Measurements from ENCODE around the gene VPS51.

VPS51 gene

GRCh38 chr11:65057526-65057925, 38.5 kb upstream of the VPS51 start:
- Histone ChIP-seq H4K20me1 (ENCODE audit: insufficient read depth, low read length) (no peaks in the 10 kb centered on the region), H3K27me3 (replicated peaks; ENCODE audit: insufficient read depth, low read length) (no peaks in the 10 kb centered on the region), H3K36me3 (replicated peaks; ENCODE audit: insufficient read depth, low read length) (no peaks in the 10 kb centered on the region), H3K9me3 (replicated peaks; ENCODE audit: insufficient read depth, low read length) (no peaks in the 10 kb centered on the region), H3K4me3 (ENCODE audit: low read length) (no peak overlapping the region), H3K79me2 (ENCODE audit: low read length) (no peaks in the 10 kb centered on the region), H3F3A (ENCODE audit: insufficient read depth, low read length) (peaks cover 11% of the 10 kb centered on the region), H3K9ac (ENCODE audit: low read length) (no peak overlapping the region), H3K9me2 (replicated peaks; ENCODE audit: insufficient read depth, low read length) (no peaks in the 10 kb centered on the region), H2AFZ (ENCODE audit: low read length) (no peak overlapping the region), H3K4me2 (ENCODE audit: low read depth, low read length) (no peak overlapping the region), H3K4me1 (ENCODE audit: low read length) (peaks cover 33% of the 10 kb centered on the region), H3K27ac (ENCODE audit: low read length) (no peak overlapping the region)
- TF ChIP-seq, protein P1, sequence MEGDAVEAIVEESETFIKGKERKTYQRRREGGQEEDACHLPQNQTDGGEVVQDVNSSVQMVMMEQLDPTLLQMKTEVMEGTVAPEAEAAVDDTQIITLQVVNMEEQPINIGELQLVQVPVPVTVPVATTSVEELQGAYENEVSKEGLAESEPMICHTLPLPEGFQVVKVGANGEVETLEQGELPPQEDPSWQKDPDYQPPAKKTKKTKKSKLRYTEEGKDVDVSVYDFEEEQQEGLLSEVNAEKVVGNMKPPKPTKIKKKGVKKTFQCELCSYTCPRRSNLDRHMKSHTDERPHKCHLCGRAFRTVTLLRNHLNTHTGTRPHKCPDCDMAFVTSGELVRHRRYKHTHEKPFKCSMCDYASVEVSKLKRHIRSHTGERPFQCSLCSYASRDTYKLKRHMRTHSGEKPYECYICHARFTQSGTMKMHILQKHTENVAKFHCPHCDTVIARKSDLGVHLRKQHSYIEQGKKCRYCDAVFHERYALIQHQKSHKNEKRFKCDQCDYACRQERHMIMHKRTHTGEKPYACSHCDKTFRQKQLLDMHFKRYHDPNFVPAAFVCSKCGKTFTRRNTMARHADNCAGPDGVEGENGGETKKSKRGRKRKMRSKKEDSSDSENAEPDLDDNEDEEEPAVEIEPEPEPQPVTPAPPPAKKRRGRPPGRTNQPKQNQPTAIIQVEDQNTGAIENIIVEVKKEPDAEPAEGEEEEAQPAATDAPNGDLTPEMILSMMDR (IDR thresholded peaks at IDR 0.05; ENCODE audit: low read length): no peak
- DNase-seq: no peak

- DNase-seq: no peak
- Histone ChIP-seq H3K27ac (ENCODE audit: low read length) (no peak overlapping the region), H3K36me3 (replicated peaks; ENCODE audit: insufficient read depth, low read length) (no peaks in the 10 kb centered on the region), H3K9me3 (replicated peaks; ENCODE audit: insufficient read depth, low read length) (no peaks in the 10 kb centered on the region), H4K20me1 (ENCODE audit: insufficient read depth, low read length) (no peaks in the 10 kb centered on the region), H3K4me2 (ENCODE audit: low read depth, low read length) (no peak overlapping the region), H3F3A (ENCODE audit: insufficient read depth, low read length) (peaks cover 11% of the 10 kb centered on the region), H2AFZ (ENCODE audit: low read length) (no peak overlapping the region), H3K4me3 (ENCODE audit: low read length) (no peak overlapping the region), H3K27me3 (replicated peaks; ENCODE audit: insufficient read depth, low read length) (no peaks in the 10 kb centered on the region), H3K4me1 (ENCODE audit: low read length) (peaks cover 33% of the 10 kb centered on the region), H3K79me2 (ENCODE audit: low read length) (no peaks in the 10 kb centered on the region), H3K9ac (ENCODE audit: low read length) (no peak overlapping the region), H3K9me2 (replicated peaks; ENCODE audit: insufficient read depth, low read length) (no peaks in the 10 kb centered on the region)
- TF ChIP-seq, protein P1 (IDR thresholded peaks at IDR 0.05; ENCODE audit: low read length): no peak
- no peak for TF ChIP-seq EZH2 (optimal IDR thresholded peaks at IDR 0.05; ENCODE audit: low read depth, low read length)
- no peak for TF ChIP-seq EZH2phosphoT487 (IDR thresholded peaks at IDR 0.05; ENCODE audit: low read length)
Observed at GRCh38 chr11:65058012-65058411, 38.0 kb upstream of the VPS51 start.

DNA sequence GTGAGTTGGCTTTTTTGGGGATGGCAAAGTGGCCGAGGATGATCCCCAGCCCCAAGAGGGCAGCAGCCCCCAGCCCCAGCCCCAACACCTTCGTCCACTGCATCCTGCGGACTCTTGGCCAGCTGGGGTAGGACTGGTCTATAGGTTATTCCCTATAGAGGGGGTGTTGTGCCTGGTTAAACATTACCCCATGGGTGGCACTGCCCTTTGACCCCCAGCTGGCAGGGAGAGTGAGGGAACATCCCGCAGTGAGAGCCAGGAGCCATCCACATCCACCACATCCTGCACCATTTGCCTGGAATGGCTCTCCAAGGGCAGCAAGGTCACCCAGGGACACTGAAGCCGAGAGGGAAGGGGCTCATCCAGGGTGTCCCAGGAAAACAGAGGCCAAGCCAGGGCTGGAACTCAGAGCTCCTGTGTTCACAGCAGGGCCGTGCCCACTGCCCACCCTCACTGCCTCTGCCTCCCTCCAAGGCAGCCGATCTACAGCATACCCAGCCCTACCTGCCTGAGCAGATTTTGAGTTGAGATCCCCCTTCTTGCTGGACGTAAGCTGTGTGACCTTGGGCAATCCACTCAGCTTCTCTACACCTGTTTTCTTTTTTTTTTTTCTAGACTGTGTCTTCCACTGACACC, 37.5 kb upstream of the VPS51 start, which contains the start of gene NAALADL1:
Gene NAALADL1 (minus strand): TSS at position 135 of the 636 bp plus-strand sequence. CDS start 32 bp downstream, at position 103.
- Histone ChIP-seq H2AFZ (ENCODE audit: low read length) (no peak within 1 kb of the TSS), H3K4me1 (ENCODE audit: low read length) (peaks cover 33% of the 10 kb centered on the region), H3K4me3 (ENCODE audit: low read length) (no peak within 1 kb of the TSS), H4K20me1 (ENCODE audit: insufficient read depth, low read length) (no peaks in the 10 kb centered on the region), H3K4me2 (ENCODE audit: low read depth, low read length) (no peak within 1 kb of the TSS), H3K27me3 (replicated peaks; ENCODE audit: insufficient read depth, low read length) (no peaks in the 10 kb centered on the region), H3K79me2 (ENCODE audit: low read length) (no peaks in the 10 kb centered on the region), H3F3A (ENCODE audit: insufficient read depth, low read length) (peaks cover 11% of the 10 kb centered on the region), H3K27ac (ENCODE audit: low read length) (no peak within 1 kb of the TSS), H3K36me3 (replicated peaks; ENCODE audit: insufficient read depth, low read length) (no peaks in the 10 kb centered on the region), H3K9me2 (replicated peaks; ENCODE audit: insufficient read depth, low read length) (no peaks in the 10 kb centered on the region), H3K9ac (ENCODE audit: low read length) (no peak within 1 kb of the TSS), H3K9me3 (replicated peaks; ENCODE audit: insufficient read depth, low read length) (no peaks in the 10 kb centered on the region)
- TF ChIP-seq EZH2 (optimal IDR thresholded peaks at IDR 0.05; ENCODE audit: low read depth, low read length) (no peak), EZH2phosphoT487 (IDR thresholded peaks at IDR 0.05; ENCODE audit: low read length) (no peak)
- TF ChIP-seq, protein P1 (IDR thresholded peaks at IDR 0.05; ENCODE audit: low read length): no peak
- DNase-seq: no peak

Data from MM.1S (cell line).